HG02840 (cell line): ENCODE results near the gene IGFL4.

Experiments
- ATAC-seq: cut with Tn5 transposase; IDR thresholded peaks from one replicate; pipeline ENCODE4 v1.9.1; 2021; ENCODE audit warnings: mild to moderate bottlenecking, moderate library complexity, moderate number of reproducible peaks; ENCODE audit not compliant: unreplicated experiment, low FRiP score

The IGFL4 gene

GRCh38 chr19:46065486-46066071 lies 24.8 kb upstream of the IGFL4 start:
- no peak for ATAC-seq

- ATAC-seq: no peak
Measured at GRCh38 chr19:46063201-46063600, 22.4 kb upstream of the IGFL4 start.

- ATAC-seq: no peak
Measured at GRCh38 chr19:46060012-46060411, 19.2 kb upstream of the IGFL4 start.

DNA sequence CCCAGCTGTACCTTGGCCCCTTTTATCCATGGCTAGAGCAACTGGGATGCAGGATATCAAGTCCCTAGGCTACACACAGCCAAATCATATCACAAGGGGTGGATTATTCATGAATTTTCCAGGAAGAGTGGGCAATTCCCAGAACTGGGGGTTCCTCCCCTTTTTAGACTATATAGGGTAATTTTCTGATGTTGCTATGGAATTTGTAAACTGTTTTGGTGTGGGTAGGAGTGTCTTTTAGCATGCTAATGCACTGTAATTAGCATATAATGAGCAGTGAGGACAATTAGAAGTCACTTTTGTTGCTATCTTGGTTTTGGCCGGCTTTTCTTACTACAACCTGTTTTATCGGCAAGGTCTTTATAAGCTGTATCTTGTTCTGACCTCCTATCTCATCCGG lies 18.0 kb upstream of the IGFL4 start:
- no peak for ATAC-seq

DNA sequence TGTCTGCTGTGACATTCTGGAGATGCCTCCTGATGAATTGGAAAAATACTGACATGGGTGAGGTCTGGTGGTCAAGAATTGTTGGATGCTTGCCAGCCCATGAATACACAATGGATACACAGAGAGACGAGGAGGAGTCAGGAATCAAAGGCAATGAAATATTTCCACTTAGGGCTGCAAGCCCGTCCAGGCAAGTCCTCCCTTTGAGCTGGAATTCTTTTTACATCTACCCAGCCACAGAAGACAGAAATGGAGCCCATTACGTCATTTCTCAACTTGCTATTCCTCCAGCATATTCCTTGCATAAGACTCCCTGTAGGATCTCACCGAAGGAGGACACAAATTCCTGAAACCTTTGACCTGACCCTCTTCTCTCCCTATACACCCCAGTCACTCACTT lies 15.7 kb upstream of the IGFL4 start:
- ATAC-seq: no peak

GRCh38 chr19:46052896-46053295 lies 12.1 kb upstream of the IGFL4 start:
- no peak for ATAC-seq

DNA sequence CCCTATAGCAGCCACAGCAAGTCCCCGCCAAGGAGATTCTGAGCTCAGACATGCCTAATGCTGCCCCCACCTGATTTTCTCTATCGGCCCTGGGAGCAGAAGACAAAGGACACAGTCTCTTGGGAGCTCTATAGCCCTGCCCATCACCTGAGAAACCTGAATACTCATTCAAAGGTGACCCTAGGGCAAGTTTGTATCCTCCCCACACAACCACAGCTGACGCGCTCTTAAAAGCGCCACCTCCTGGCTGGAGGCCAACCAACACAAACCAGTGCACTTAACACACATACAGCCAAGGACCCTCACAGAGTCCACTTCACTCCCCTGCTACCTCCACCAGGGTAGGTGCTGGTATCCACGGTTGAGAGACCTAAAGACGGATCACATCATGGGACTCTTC lies 8.8 kb upstream of the IGFL4 start:
- ATAC-seq: no peak

DNA sequence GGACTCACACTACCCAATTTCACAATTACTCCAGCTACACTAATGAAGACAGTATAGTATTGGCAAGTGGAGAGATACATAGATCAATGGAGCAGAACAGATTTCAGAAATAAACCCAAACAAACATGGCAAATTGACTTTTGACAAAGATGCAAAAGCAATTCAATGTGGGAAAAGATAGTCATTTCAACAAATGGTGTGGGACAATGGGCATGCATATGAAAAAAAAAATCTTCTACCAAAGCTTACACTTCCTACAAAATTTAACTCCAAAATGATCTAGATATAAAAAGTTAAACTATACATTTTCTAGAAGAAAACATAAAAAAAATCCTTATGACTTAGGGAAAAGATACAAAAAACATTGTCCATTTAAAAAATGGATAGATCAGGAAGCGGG lies 2.7 kb upstream of the IGFL4 start:
- no peak for ATAC-seq

- ATAC-seq: no peak
Measured at GRCh38 chr19:46042252-46042883, 1.6 kb upstream of the IGFL4 start.

DNA sequence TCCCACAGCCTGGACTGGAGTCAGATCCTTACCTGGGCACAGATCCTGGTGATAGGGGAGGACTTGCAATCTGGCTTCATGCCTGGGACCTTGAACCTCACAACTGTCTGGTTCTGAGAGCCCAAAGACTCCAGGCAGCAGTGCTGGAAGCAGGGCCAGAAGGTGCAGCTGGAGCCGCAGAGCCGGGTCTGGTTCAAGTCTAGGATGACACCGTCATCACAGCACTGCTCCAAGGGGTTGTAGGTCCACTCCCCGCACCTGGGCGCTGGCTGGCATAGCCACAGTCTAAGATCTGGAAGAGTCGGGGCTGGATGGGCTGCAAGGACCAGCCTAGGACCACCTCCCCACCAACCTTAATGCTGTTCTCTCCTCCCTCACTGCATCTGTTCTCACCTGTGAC lies 677 bp downstream of the IGFL4 start:
- no peak for ATAC-seq

- ATAC-seq: no peak
Measured at GRCh38 chr19:46036744-46037128, 4.1 kb downstream of the IGFL4 start.

- no peak for ATAC-seq
Measured at GRCh38 chr19:46035986-46036743, 4.6 kb downstream of the IGFL4 start.

GRCh38 chr19:46035546-46035945 lies 5.3 kb downstream of the IGFL4 start:
- ATAC-seq: no peak

GRCh38 chr19:46033401-46033800 lies 7.4 kb downstream of the IGFL4 start:
- ATAC-seq: no peak

DNA sequence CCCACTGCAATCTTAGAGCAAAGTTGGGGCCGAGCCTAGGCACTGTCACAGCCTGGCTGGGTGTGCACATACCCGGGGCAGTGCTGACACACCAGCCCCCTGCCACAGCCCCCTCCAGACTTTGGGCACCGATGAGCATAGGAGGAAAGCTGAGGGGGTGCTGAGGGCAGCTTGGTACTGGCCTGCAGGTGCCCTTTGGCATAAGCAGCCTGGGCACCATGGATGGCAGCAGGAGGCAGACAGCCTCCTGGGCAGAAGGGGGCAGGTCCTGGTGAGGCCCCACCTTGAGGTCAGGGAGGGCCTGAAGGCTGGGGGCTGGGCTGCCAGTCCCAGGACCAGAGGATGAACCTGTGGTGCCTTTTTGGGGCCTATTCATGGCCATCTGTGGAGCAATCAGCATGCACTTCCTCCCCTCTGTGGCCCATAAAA lies 8.2 kb downstream of the IGFL4 start:
- no peak for ATAC-seq

- ATAC-seq: no peak
Measured at GRCh38 chr19:46031781-46032596, 8.8 kb downstream of the IGFL4 start.

DNA sequence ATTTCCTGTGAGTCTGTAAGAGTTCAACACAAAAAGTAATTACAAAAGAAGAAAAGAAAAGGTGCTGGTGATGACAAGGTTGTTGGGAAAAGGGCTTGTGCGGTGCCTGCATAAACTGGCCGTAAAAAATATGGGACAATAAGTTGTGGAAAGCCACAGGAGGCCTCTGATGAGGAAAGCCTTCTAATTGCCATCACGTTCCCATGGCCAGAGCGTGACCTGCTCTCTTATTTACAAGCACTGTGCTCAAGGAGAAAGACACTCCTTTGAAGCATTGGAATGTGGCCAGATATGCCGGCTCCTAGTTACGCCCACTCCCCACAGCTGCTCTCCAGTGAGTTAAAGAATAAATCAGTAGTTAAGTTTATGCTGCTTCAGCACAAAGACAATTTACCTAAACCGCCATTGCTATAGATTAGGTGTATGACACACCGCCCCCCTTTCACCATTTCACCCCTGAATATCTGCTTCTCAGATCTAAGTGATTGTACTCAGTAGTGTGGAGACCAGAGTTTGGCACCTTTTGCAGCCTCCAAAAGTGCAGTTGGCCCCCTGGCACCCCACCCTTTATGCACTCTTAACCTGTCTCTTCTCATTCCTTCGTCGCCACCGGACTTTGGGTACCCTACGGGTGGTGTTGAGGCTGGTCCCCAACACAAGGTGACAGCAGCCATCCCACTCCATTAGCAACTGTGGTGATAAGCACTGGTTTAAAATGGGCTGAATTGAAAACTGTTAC lies 9.8 kb downstream of the IGFL4 start:
- no peak for ATAC-seq

DNA sequence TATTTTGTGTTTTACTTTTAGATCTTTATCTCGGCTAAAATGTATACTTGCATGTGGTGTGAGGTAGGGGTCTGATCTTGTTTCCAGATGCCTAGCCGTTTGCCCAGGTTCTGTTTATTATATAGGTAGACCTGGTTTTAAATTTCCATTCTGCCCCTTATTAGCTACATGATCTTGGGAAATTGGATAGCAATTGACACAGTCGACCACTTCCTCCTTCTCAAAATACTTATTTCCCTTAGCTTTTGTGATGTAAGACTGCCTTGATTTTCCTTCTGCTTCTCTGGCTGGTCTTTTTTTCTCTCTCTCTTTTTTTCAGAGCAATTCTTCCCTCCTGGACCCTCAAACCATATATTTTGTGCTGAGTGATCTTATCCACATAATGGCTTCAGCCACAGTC lies 15.0 kb downstream of the IGFL4 start:
- ATAC-seq: no peak

DNA sequence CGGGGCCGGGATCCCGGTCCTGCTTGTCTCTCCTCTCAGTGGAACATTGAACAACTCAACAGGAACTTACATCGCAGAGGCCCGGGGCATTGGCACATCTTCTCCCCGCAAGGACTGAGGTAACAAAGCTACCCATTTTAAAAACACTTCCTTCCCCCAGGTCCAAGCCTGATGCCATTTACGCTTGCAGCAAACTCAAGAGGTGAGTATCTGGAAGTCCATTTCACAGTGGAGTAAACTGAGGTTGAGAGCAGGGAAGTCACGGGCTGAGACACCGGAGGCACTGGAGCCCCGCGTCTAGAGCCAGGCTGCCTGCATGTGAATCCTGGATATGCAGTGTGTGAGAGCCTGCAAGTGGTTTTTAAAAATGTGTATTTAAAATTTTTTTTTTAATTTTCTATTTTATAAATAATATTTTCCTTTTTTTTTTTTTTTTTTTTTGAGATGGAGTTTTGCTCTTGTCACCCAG lies 17.5 kb downstream of the IGFL4 start:
- no peak for ATAC-seq
